ENCODE measurements around the gene RC3H2. TPM values are rescaled to one million over a fixed set of nuclear protein-coding genes. Genes with fewer than 3 reads are reported as not detected.

RC3H2 gene
- total and polyA plus RNA-seq, 2 of the 8 experiments (the other 6 are each of a cell fraction or from before 2014, with no cell fraction given): 11.2 to 38.4 TPM

- 0 out of 4 replicates have a peak, but pooled peaks of 1 of the 2 experiments have one; percentile 68 for TF ChIP-seq HDAC2 (IDR thresholded peaks at IDR 0.05; ENCODE audit: borderline replicate concordance in 1 of 2, low read depth in 2 of 2, low read length in 2 of 2)
- TF ChIP-seq NANOG (IDR thresholded peaks at IDR 0.05; ENCODE audit: insufficient read depth, low read depth, low read length, poor library complexity, severe bottlenecking): no peak
- no peak for TF ChIP-seq CBX8 (IDR thresholded peaks at IDR 0.05; ENCODE audit: borderline replicate concordance, low read depth, low read length)
- TF ChIP-seq SP4 (IDR thresholded peaks at IDR 0.05; ENCODE audit: low read length): peak; percentile 42; the same call in 1 of the 2 replicates
- no peak for TF ChIP-seq E2F6 (IDR thresholded peaks at IDR 0.05)
- no peak for TF ChIP-seq CHD7 (IDR thresholded peaks at IDR 0.05; ENCODE audit: insufficient replicate concordance, low read length)
- no peak for TF ChIP-seq NRF1 (IDR thresholded peaks at IDR 0.05; ENCODE audit: low read depth, low read length)
- peak; percentile 82 to 97 for TF ChIP-seq POLR2A (IDR thresholded peaks at IDR 0.05; ENCODE audit: control extremely low read depth in 1 of 2, low read depth in 2 of 2, low read length in 2 of 2)
- TF ChIP-seq CHD1 (IDR thresholded peaks at IDR 0.05; ENCODE audit: low read depth, low read length): no peak
Measured at GRCh38 chr9:122931226-122932121, 26.3 kb upstream of the RC3H2 start, which contains the start of gene ZBTB26 (continued).
